ENCODE results near the gene TESK2. TPM values are rescaled to one million over a fixed set of nuclear protein-coding genes. Genes with fewer than 3 reads are reported as not detected.
A peak's percentile ranks its signal among the peaks of the same experiment; 100 is the strongest.

The TESK2 gene
- total RNA-seq, 1 experiment from 2014 or later, result 1.5 TPM

- H3K4me1 ChIP-seq (ENCODE audit: low read length), result no peaks in the 10 kb centered on the region
- no peak for DNase-seq
- no peaks in the 10 kb centered on the region for H4K20me1 ChIP-seq (ENCODE audit: insufficient read depth, low read depth, low read length)
- H3K4me3 ChIP-seq (ENCODE audit: low read length), result no peak overlapping the region
- no peaks in the 10 kb centered on the region for H3K9me3 ChIP-seq (ENCODE audit: low read length)
- no peaks in the 10 kb centered on the region for H3K36me3 ChIP-seq (ENCODE audit: insufficient read depth, low read length)
- no peak overlapping the region for H3K4me2 ChIP-seq (ENCODE audit: low read depth, low read length, poor library complexity, severe bottlenecking)
- H2AFZ ChIP-seq (ENCODE audit: low read length), result no peak overlapping the region
- no peak overlapping the region for H3K27ac ChIP-seq (ENCODE audit: low read length)
- H3K27me3 ChIP-seq (ENCODE audit: low read length), result no peaks in the 10 kb centered on the region
- no peaks in the 10 kb centered on the region for H3K79me2 ChIP-seq (ENCODE audit: low read length)
- no peaks in the 10 kb centered on the region for H3K9me2 ChIP-seq (replicated peaks; ENCODE audit: insufficient read depth, low read length)
- H3K9ac ChIP-seq (ENCODE audit: low read length), result no peak overlapping the region
Measured at GRCh38 chr1:45327644-45328515, 163.1 kb downstream of the TESK2 start.

GRCh38 chr1:45326627-45327623 is 164.0 kb downstream of the TESK2 start, which contains the start of gene HPDL:
Gene HPDL, plus strand, starts transcription at chr1:45326895. Its CDS starts 254 bp downstream, at chr1:45327149.
- Histone ChIP-seq H3K4me2 (ENCODE audit: low read depth, low read length, poor library complexity, severe bottlenecking) (no peak within 1 kb of the TSS), H3K36me3 (ENCODE audit: insufficient read depth, low read length) (no peaks in the 10 kb centered on the region), H3K27me3 (ENCODE audit: low read length) (no peaks in the 10 kb centered on the region), H3K4me1 (ENCODE audit: low read length) (no peaks in the 10 kb centered on the region), H3K9me3 (ENCODE audit: low read length) (no peaks in the 10 kb centered on the region), H3K27ac (ENCODE audit: low read length) (no peak within 1 kb of the TSS), H3K9ac (ENCODE audit: low read length) (no peak within 1 kb of the TSS), H3K79me2 (ENCODE audit: low read length) (no peaks in the 10 kb centered on the region), H3K4me3 (ENCODE audit: low read length) (no peak within 1 kb of the TSS), H2AFZ (ENCODE audit: low read length) (no peak within 1 kb of the TSS), H3K9me2 (replicated peaks; ENCODE audit: insufficient read depth, low read length) (no peaks in the 10 kb centered on the region), H4K20me1 (ENCODE audit: insufficient read depth, low read depth, low read length) (no peaks in the 10 kb centered on the region)
- no peak for DNase-seq

- H3K9me3 ChIP-seq (ENCODE audit: low read length), result no peaks in the 10 kb centered on the region
- H2AFZ ChIP-seq (ENCODE audit: low read length), result no peak overlapping the region
- no peak overlapping the region for H3K9ac ChIP-seq (ENCODE audit: low read length)
- H3K27ac ChIP-seq (ENCODE audit: low read length), result no peak overlapping the region
- H3K4me3 ChIP-seq (ENCODE audit: low read length), result no peak overlapping the region
- no peaks in the 10 kb centered on the region for H4K20me1 ChIP-seq (ENCODE audit: insufficient read depth, low read depth, low read length)
- no peaks in the 10 kb centered on the region for H3K9me2 ChIP-seq (replicated peaks; ENCODE audit: insufficient read depth, low read length)
- no peaks in the 10 kb centered on the region for H3K79me2 ChIP-seq (ENCODE audit: low read length)
- H3K27me3 ChIP-seq (ENCODE audit: low read length), result no peaks in the 10 kb centered on the region
- H3K4me1 ChIP-seq (ENCODE audit: low read length), result peaks cover 6% of the 10 kb centered on the region
- no peaks in the 10 kb centered on the region for H3K36me3 ChIP-seq (ENCODE audit: insufficient read depth, low read length)
- no peak for DNase-seq
- no peak overlapping the region for H3K4me2 ChIP-seq (ENCODE audit: low read depth, low read length, poor library complexity, severe bottlenecking)
Measured at GRCh38 chr1:45325851-45326506, 165.0 kb downstream of the TESK2 start.

DNA sequence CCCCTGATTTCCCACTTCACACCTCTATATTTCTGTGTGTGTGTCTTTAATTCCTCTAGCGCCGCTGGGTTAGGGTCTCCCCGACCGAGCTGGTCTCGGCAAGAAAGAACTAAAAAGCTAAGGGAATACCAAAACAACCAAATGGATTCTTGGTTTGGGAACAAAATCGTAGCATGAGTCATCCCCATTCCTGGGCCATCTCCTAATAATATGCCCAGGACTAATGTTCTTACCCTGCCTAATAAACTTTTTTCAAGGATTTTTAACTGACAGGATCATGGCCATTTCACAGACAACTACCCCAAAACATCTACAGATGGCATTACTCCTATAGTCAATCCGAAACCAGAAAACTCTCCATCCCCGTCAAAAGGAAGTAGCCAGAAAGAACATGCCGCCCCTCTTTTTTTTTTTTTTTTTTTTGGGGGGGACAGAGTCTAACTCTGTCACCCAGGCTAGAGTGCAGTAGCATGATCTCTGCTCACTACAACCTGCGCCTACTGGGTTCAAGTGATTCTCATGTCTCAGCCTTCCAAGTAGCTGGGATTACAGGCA is 168.4 kb downstream of the TESK2 start:
- Histone ChIP-seq H3K27me3 (ENCODE audit: low read length) (no peaks in the 10 kb centered on the region), H4K20me1 (ENCODE audit: insufficient read depth, low read depth, low read length) (no peaks in the 10 kb centered on the region), H3K4me3 (ENCODE audit: low read length) (no peak overlapping the region), H3K36me3 (ENCODE audit: insufficient read depth, low read length) (no peaks in the 10 kb centered on the region), H3K4me1 (ENCODE audit: low read length) (peaks cover 7% of the 10 kb centered on the region), H3K27ac (ENCODE audit: low read length) (no peak overlapping the region), H2AFZ (ENCODE audit: low read length) (no peak overlapping the region), H3K9me3 (ENCODE audit: low read length) (no peaks in the 10 kb centered on the region), H3K9me2 (replicated peaks; ENCODE audit: insufficient read depth, low read length) (no peaks in the 10 kb centered on the region), H3K4me2 (ENCODE audit: low read depth, low read length, poor library complexity, severe bottlenecking) (no peak overlapping the region), H3K9ac (ENCODE audit: low read length) (no peak overlapping the region), H3K79me2 (ENCODE audit: low read length) (no peaks in the 10 kb centered on the region)
- no peak for DNase-seq

DNA sequence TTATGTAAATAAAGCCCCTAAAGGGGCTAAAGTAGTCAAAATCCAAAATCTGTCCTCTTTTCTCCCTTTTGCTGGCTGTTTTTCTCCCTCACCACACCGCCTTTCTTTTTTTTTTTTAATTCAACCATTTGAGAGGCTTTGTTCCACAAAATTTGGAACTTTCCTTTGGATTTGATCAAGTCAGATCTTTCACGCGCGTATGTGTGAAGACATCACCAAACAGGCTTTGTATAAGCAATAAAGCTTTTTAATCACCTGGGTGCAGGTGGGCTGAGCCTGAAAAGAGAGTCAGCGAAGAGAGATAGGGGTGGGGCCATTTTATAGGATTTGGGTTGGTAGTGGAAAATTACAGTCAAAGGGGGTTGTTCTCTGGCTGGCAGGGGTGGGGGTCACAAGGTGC is 169.5 kb downstream of the TESK2 start:
- Histone ChIP-seq H3K4me2 (ENCODE audit: low read depth, low read length, poor library complexity, severe bottlenecking) (peak overlapping the region; percentile 31), H3K79me2 (ENCODE audit: low read length) (no peaks in the 10 kb centered on the region), H4K20me1 (ENCODE audit: insufficient read depth, low read depth, low read length) (no peaks in the 10 kb centered on the region), H3K36me3 (ENCODE audit: insufficient read depth, low read length) (no peaks in the 10 kb centered on the region), H3K9me3 (ENCODE audit: low read length) (no peaks in the 10 kb centered on the region), H3K9ac (ENCODE audit: low read length) (no peak overlapping the region), H3K4me3 (ENCODE audit: low read length) (no peak overlapping the region), H2AFZ (ENCODE audit: low read length) (no peak overlapping the region), H3K9me2 (replicated peaks; ENCODE audit: insufficient read depth, low read length) (no peaks in the 10 kb centered on the region), H3K27me3 (ENCODE audit: low read length) (no peaks in the 10 kb centered on the region), H3K4me1 (ENCODE audit: low read length) (peaks cover 7% of the 10 kb centered on the region), H3K27ac (ENCODE audit: low read length) (no peak overlapping the region)
- DNase-seq, result no peak

GRCh38 chr1:45319761-45320160 is 171.2 kb downstream of the TESK2 start:
- Histone ChIP-seq H3K9ac (ENCODE audit: low read length) (no peak overlapping the region), H3K79me2 (ENCODE audit: low read length) (no peaks in the 10 kb centered on the region), H3K27ac (ENCODE audit: low read length) (no peak overlapping the region), H3K4me1 (ENCODE audit: low read length) (peaks cover 7% of the 10 kb centered on the region), H3K4me3 (ENCODE audit: low read length) (no peak overlapping the region), H4K20me1 (ENCODE audit: insufficient read depth, low read depth, low read length) (no peaks in the 10 kb centered on the region), H3K4me2 (ENCODE audit: low read depth, low read length, poor library complexity, severe bottlenecking) (no peak overlapping the region), H2AFZ (ENCODE audit: low read length) (no peak overlapping the region), H3K9me2 (replicated peaks; ENCODE audit: insufficient read depth, low read length) (no peaks in the 10 kb centered on the region), H3K27me3 (ENCODE audit: low read length) (no peaks in the 10 kb centered on the region), H3K9me3 (ENCODE audit: low read length) (no peaks in the 10 kb centered on the region), H3K36me3 (ENCODE audit: insufficient read depth, low read length) (no peaks in the 10 kb centered on the region)
- no peak for DNase-seq

GRCh38 chr1:45317166-45317565 is 173.8 kb downstream of the TESK2 start:
- H3K27ac ChIP-seq (ENCODE audit: low read length), result no peak overlapping the region
- no peaks in the 10 kb centered on the region for H3K79me2 ChIP-seq (ENCODE audit: low read length)
- H3K9me2 ChIP-seq (replicated peaks; ENCODE audit: insufficient read depth, low read length), result no peaks in the 10 kb centered on the region
- H3K4me3 ChIP-seq (ENCODE audit: low read length), result no peak overlapping the region
- no peak overlapping the region for H3K9ac ChIP-seq (ENCODE audit: low read length)
- no peaks in the 10 kb centered on the region for H3K27me3 ChIP-seq (ENCODE audit: low read length)
- H3K4me2 ChIP-seq (ENCODE audit: low read depth, low read length, poor library complexity, severe bottlenecking), result no peak overlapping the region
- no peaks in the 10 kb centered on the region for H4K20me1 ChIP-seq (ENCODE audit: insufficient read depth, low read depth, low read length)
- no peak for DNase-seq
- no peaks in the 10 kb centered on the region for H3K9me3 ChIP-seq (ENCODE audit: low read length)
- no peak overlapping the region for H2AFZ ChIP-seq (ENCODE audit: low read length)
- no peaks in the 10 kb centered on the region for H3K36me3 ChIP-seq (ENCODE audit: insufficient read depth, low read length)
- peaks cover 7% of the 10 kb centered on the region for H3K4me1 ChIP-seq (ENCODE audit: low read length)

Data from Karpas-422 (cell line).